ENCODE results near the gene VDAC1.

DNA sequence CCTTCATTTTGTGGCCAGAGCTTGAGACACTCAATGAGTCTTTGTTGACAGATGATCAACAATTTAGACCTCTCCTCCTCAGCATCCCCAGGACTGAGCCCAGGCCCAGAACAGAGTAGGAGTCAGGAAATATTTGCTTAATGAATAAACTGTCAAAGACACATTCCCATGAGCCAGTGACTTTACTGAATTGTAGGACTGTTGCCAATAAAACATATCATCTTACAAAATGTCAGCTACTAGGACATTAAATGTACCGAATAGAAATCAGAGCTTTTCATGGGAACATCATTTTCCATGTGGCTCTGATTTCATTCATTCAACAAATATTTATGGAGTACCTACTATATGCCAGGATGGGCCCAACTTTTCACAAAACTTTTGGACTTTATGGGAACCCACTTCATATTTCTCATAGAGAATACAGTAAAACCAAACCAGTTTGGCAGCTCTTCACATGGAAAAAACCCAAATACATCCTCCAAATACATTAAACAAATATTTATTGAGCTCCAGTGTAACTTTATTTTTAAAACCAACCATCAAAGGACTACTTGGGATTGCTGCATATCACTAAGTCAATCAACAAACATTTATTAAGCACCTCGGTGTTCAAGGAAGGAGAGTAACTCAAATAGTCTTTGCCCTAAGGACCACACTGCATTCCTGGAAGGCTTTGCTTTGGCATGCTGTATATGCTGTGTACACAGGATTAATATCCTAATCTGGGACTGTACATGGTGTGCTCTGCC is 11.4 kb downstream of the VDAC1 start:
- no peak for TF ChIP-seq POLR2A (IDR thresholded peaks at IDR 0.05; ENCODE audit: low read length)
- no peak for TF ChIP-seq GATA1 (IDR thresholded peaks at IDR 0.05; ENCODE audit: low read depth, low read length)
